Hindlimb muscle (tissue), 1 donor: ENCODE results near the gene MEX3C. TPM values are rescaled to one million over a fixed set of nuclear protein-coding genes. Genes with fewer than 3 reads are reported as not detected.

ENCODE experiments used
- DNase-seq: peaks from one replicate; pipeline ENCODE4 v3.0.0-alpha.2; 2013
- polyA plus RNA-seq: library from polyadenylated mRNA; unstranded; fragments of 120-200 nt; gene quantifications from one replicate; pipeline ENCODE4 v1.2.1, GENCODE V29; 2013; ENCODE audit not compliant: insufficient read length

MEX3C gene
- polyA plus RNA-seq, 1 donor = 23.0 TPM

GRCh38 chr18:51191128-51191717 lies 6.3 kb downstream of the MEX3C start:
- DNase-seq = no peak

- DNase-seq = no peak
Measured at GRCh38 chr18:51190000-51190399, 7.5 kb downstream of the MEX3C start.

GRCh38 chr18:51188024-51188701 lies 9.3 kb downstream of the MEX3C start:
- no peak for DNase-seq

- no peak for DNase-seq
Measured at GRCh38 chr18:51185075-51185474, 12.4 kb downstream of the MEX3C start.

- no peak for DNase-seq
Measured at GRCh38 chr18:51184091-51184457, 13.4 kb downstream of the MEX3C start.

GRCh38 chr18:51183372-51184090 lies 13.9 kb downstream of the MEX3C start:
- DNase-seq = no peak

GRCh38 chr18:51182824-51183223 lies 14.7 kb downstream of the MEX3C start:
- DNase-seq = no peak

GRCh38 chr18:51171625-51172259 lies 25.7 kb downstream of the MEX3C start:
- no peak for DNase-seq

GRCh38 chr18:51171223-51171622 lies 26.3 kb downstream of the MEX3C start:
- no peak for DNase-seq

- no peak for DNase-seq
Measured at GRCh38 chr18:51170664-51171063, 26.8 kb downstream of the MEX3C start.

GRCh38 chr18:51169731-51170130 lies 27.8 kb downstream of the MEX3C start:
- DNase-seq = no peak

- DNase-seq = no peak
Measured at GRCh38 chr18:51168960-51169662, 28.4 kb downstream of the MEX3C start.

GRCh38 chr18:51168026-51168742 lies 29.3 kb downstream of the MEX3C start:
- DNase-seq = no peak

- no peak for DNase-seq
Measured at GRCh38 chr18:51165296-51165695, 32.2 kb downstream of the MEX3C start.

- DNase-seq = no peak
Measured at GRCh38 chr18:51164761-51165281, 32.7 kb downstream of the MEX3C start.

GRCh38 chr18:51164342-51164741 lies 33.1 kb downstream of the MEX3C start:
- DNase-seq = no peak

- DNase-seq = no peak
Measured at GRCh38 chr18:51163543-51163942, 33.9 kb downstream of the MEX3C start.

- DNase-seq = no peak
Measured at GRCh38 chr18:51162617-51163016, 34.9 kb downstream of the MEX3C start.

- DNase-seq = no peak
Measured at GRCh38 chr18:51160646-51161045, 36.8 kb downstream of the MEX3C start.

- DNase-seq = no peak
Measured at GRCh38 chr18:51157215-51157614, 40.3 kb downstream of the MEX3C start.

GRCh38 chr18:51154431-51155063 lies 42.9 kb downstream of the MEX3C start:
- DNase-seq = no peak
